ENCODE results near the gene ACTRT2. TPM values are rescaled to one million over a fixed set of nuclear protein-coding genes. Genes with fewer than 3 reads are reported as not detected.

ACTRT2 gene
- total and polyA plus RNA-seq, 2 donors (not counting 1 experiment from before 2014, with no cell fraction given) = not detected

DNA sequence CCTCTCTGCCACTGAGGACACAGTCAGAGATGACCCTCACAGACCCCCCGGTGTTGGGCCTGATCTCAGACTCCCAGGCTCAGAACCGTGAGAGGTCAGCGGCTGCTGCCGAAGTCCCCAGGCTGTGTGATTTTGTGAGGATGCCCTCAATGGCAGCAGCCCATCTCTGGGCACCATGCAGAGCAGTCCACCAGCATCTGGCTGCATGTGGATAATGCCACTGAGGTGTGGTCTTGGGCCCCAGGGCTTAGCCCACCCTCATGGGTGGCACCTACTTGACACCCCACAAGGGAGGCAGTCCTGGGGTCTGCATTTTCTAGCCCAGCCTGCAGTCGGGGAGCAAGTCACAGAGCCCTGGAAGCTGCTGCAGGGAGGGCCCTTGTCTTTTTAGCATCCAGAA, 5.5 kb upstream of the ACTRT2 start:
- no peak overlapping the region for H3K27ac Mint-ChIP-seq
- ChIA-PET POLR2A (no interaction called here), CTCF (no interaction called here)
- H3K4me1 ChIP-seq (ENCODE audit: control insufficient read depth in 2 of 2, insufficient read depth in 2 of 2, low read length in 2 of 2) = peaks cover 0 to 7% of the 10 kb centered on the region in 2 donors
- no peak overlapping the region for H2AFZ ChIP-seq (ENCODE audit: insufficient read depth, low read depth, low read length, poor library complexity, severe bottlenecking)
- no peaks in the 10 kb centered on the region for H4K20me1 ChIP-seq (ENCODE audit: control insufficient read depth, insufficient read depth, low read length, poor library complexity, severe bottlenecking)
- H3K4me2 ChIP-seq (replicated peaks; ENCODE audit: low read depth, low read length, poor library complexity, severe bottlenecking) = no peak overlapping the region
- intact Hi-C loops (cut with micrococcal nuclease) = no loop called here
- H3K27me3 ChIP-seq (replicated peaks in 1 of 4; ENCODE audit: control extremely low read depth in 1 of 4, control insufficient read depth in 3 of 4, insufficient read depth in 4 of 4, low read length in 3 of 4) = peaks cover 0 to 5% (median 3%) of the 10 kb centered on the region in 4 experiments
- ATAC-seq (ENCODE audit: low read depth) (no peak), DNase-seq (no peak)
- TF ChIP-seq EZH2 (IDR thresholded peaks at IDR 0.05; ENCODE audit: borderline replicate concordance, insufficient read depth, low read depth, low read length, poor library complexity, severe bottlenecking) = no peak
- TF ChIP-seq, protein P1, sequence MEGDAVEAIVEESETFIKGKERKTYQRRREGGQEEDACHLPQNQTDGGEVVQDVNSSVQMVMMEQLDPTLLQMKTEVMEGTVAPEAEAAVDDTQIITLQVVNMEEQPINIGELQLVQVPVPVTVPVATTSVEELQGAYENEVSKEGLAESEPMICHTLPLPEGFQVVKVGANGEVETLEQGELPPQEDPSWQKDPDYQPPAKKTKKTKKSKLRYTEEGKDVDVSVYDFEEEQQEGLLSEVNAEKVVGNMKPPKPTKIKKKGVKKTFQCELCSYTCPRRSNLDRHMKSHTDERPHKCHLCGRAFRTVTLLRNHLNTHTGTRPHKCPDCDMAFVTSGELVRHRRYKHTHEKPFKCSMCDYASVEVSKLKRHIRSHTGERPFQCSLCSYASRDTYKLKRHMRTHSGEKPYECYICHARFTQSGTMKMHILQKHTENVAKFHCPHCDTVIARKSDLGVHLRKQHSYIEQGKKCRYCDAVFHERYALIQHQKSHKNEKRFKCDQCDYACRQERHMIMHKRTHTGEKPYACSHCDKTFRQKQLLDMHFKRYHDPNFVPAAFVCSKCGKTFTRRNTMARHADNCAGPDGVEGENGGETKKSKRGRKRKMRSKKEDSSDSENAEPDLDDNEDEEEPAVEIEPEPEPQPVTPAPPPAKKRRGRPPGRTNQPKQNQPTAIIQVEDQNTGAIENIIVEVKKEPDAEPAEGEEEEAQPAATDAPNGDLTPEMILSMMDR (IDR thresholded peaks at IDR 0.05) = no peak
- H3K27ac ChIP-seq (ENCODE audit: low read length in 2 of 2) = no peak overlapping the region
- H3K4me3 ChIP-seq (ENCODE audit: control extremely low read depth in 1 of 5, extremely low read depth in 1 of 5, insufficient read depth in 1 of 5, low read depth in 2 of 5, low read length in 4 of 5) = no peak overlapping the region
- no peaks in the 10 kb centered on the region for H3K36me3 ChIP-seq (replicated peaks in 1 of 2; ENCODE audit: control extremely low read depth in 1 of 2, control insufficient read depth in 1 of 2, extremely low read depth in 1 of 2, insufficient read depth in 2 of 2, low read length in 1 of 2)
- 96% methylated on average over 5 of the region's 5 CpGs for WGBS (ENCODE audit: insufficient coverage)
- H3K4me1 Mint-ChIP-seq = peaks cover 5% of the 10 kb centered on the region
- no peak overlapping the region for H3K9ac ChIP-seq (ENCODE audit: low read length)
- H3K27me3 Mint-ChIP-seq = peaks cover 6% of the 10 kb centered on the region
- H3K79me2 ChIP-seq (ENCODE audit: control insufficient read depth, insufficient read depth, low read length) = no peaks in the 10 kb centered on the region
- H3K9me3 Mint-ChIP-seq (ENCODE audit: insufficient read depth) = no peaks in the 10 kb centered on the region
- H3K4me3 Mint-ChIP-seq = no peak overlapping the region
- H3K9me3 ChIP-seq (ENCODE audit: control extremely low read depth in 1 of 3, control insufficient read depth in 2 of 3, insufficient read depth in 1 of 3, low read length in 2 of 3) = peaks cover 0 to 18% (median 0%) of the 10 kb centered on the region in 3 donors

DNA sequence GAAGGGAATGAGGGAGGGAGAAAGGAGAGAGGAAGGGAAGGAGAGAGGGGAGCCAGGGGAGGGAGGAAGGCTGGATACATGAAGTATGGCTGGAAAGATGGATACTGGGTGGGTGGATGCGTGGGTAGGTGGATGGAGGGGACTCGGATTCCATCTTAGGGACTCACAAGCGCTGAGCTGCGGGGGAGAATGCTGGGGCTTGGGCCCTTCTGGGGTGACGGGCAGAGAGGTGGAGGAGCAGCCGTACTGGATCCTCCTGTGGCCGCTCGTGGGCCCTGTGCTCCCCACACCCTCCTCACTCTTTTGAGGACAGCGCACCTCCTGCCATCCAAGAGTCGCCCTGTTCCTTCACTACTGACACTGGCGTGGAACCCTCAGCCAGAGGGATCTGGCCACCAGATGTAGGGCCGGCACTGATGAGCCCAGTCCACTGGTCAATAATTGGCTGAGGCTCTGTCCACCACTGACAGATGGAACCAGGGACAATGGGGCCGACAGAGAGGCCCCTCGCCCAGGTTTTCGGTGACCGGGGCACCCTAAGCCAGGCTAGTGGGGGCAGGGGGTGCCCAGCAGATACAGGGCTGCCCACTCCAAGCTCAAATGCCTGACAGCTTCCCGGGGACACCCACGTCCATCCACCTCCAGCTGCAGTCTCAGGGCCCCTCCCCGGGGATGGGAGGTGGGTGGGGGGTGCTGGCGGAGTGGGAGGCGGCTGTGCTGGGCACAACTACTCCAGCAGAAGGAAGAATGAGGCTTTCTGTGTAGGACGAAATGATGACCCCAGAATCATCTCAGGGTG, 4.4 kb upstream of the ACTRT2 start:
- H3K4me1 ChIP-seq (ENCODE audit: control insufficient read depth in 2 of 2, insufficient read depth in 2 of 2, low read length in 2 of 2) = peaks cover 0 to 5% of the 10 kb centered on the region in 2 donors
- ATAC-seq (ENCODE audit: low read depth) (no peak), DNase-seq (no peak)
- peaks cover 0 to 1% (median under 1%) of the 10 kb centered on the region in 4 experiments for H3K27me3 ChIP-seq (replicated peaks in 1 of 4; ENCODE audit: control extremely low read depth in 1 of 4, control insufficient read depth in 3 of 4, insufficient read depth in 4 of 4, low read length in 3 of 4)
- no peaks in the 10 kb centered on the region for H3K79me2 ChIP-seq (ENCODE audit: control insufficient read depth, insufficient read depth, low read length)
- H3K4me3 Mint-ChIP-seq = no peak overlapping the region
- H3K9ac ChIP-seq (ENCODE audit: low read length) = no peak overlapping the region
- H3K9me3 ChIP-seq (ENCODE audit: control extremely low read depth in 1 of 3, control insufficient read depth in 2 of 3, insufficient read depth in 1 of 3, low read length in 2 of 3) = peaks cover 0 to 10% (median 0%) of the 10 kb centered on the region in 3 donors
- H3K36me3 ChIP-seq (replicated peaks in 1 of 2; ENCODE audit: control extremely low read depth in 1 of 2, control insufficient read depth in 1 of 2, extremely low read depth in 1 of 2, insufficient read depth in 2 of 2, low read length in 1 of 2) = no peaks in the 10 kb centered on the region
- H3K9me3 Mint-ChIP-seq (ENCODE audit: insufficient read depth) = no peaks in the 10 kb centered on the region
- H3K4me2 ChIP-seq (replicated peaks; ENCODE audit: low read depth, low read length, poor library complexity, severe bottlenecking) = no peak overlapping the region
- no peaks in the 10 kb centered on the region for H3K27me3 Mint-ChIP-seq
- peaks cover 3% of the 10 kb centered on the region for H3K4me1 Mint-ChIP-seq
- H4K20me1 ChIP-seq (ENCODE audit: control insufficient read depth, insufficient read depth, low read length, poor library complexity, severe bottlenecking) = no peaks in the 10 kb centered on the region
- ChIA-PET POLR2A (no interaction called here), CTCF (no interaction called here)
- H3K27ac ChIP-seq (ENCODE audit: low read length in 2 of 2) = no peak overlapping the region
- H2AFZ ChIP-seq (ENCODE audit: insufficient read depth, low read depth, low read length, poor library complexity, severe bottlenecking) = no peak overlapping the region
- no peak for TF ChIP-seq EZH2 (IDR thresholded peaks at IDR 0.05; ENCODE audit: borderline replicate concordance, insufficient read depth, low read depth, low read length, poor library complexity, severe bottlenecking)
- TF ChIP-seq, protein P1 (IDR thresholded peaks at IDR 0.05) = no peak
- intact Hi-C loops (cut with micrococcal nuclease) = no loop called here
- H3K27ac Mint-ChIP-seq = no peak overlapping the region
- WGBS (ENCODE audit: insufficient coverage) = 94% methylated on average over 17 of the region's 22 CpGs
- H3K4me3 ChIP-seq (ENCODE audit: control extremely low read depth in 1 of 5, extremely low read depth in 1 of 5, insufficient read depth in 1 of 5, low read depth in 2 of 5, low read length in 4 of 5) = no peak overlapping the region
